Stimulated activated CD4-positive, alpha-beta T cell treated with anti-CD3 and anti-CD28 coated beads, Interleukin-2, amount 100 ng/mL, for 4 hours (primary cell): ENCODE data around the gene NAT9.

Experiments used
- DNase-seq: peaks from one replicate; pipeline ENCODE4 v3.0.0-alpha.2; 2020; ENCODE audit warnings: low read depth

NAT9 gene

GRCh38 chr17:74805591-74805991 is 29.4 kb upstream of the NAT9 start:
- DNase-seq = no peak

- DNase-seq = no peak
Observed at GRCh38 chr17:74804683-74805082, 28.5 kb upstream of the NAT9 start.

DNA sequence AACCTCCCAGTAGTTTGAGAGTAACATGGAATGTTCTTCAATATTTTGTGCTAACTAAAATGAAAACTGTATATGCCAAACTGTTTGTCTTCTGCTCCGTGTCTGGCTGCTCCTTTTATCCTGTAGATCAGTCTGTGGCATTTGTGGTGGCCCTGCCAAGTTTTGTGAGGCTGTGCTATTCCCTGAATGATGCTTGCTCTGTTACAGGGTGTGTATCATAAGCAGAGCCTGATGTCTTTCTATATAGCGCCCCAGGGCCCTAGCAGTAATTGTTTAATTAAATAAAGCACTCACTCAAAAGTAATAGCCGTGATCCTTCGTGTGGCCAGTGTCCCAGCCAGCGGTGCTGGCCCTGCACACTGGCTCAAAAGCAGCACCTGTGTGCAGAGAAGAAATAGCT is 27.8 kb upstream of the NAT9 start:
- no peak for DNase-seq

GRCh38 chr17:74803388-74803930 is 27.3 kb upstream of the NAT9 start:
- DNase-seq = no peak

- DNase-seq = no peak
Observed at GRCh38 chr17:74801896-74802295, 25.8 kb upstream of the NAT9 start.

- DNase-seq = no peak
Observed at GRCh38 chr17:74800531-74800930, 24.4 kb upstream of the NAT9 start.

GRCh38 chr17:74799097-74799496 is 23.0 kb upstream of the NAT9 start:
- DNase-seq = no peak

GRCh38 chr17:74798239-74798707 is 22.1 kb upstream of the NAT9 start:
- no peak for DNase-seq

- no peak for DNase-seq
Observed at GRCh38 chr17:74797824-74798223, 21.7 kb upstream of the NAT9 start.

DNA sequence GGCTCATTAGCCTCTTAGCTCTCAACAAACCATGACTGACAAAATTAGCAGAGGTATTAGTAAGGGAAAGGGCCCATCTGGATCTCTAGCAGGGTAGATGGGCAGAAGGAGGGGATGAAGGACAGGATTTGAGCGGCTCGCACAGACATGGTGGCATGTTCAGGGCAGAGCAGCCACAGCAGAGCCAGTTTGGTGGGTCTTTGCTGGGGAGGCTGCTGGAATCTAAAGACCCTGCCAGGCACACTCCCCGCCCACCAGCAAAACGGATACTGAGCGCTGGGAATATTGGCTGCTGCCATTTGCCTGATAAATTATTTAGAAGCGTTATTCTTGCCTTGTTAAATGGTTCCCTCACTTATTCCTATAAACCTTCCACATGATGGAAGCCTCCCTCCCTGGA is 20.7 kb upstream of the NAT9 start:
- no peak for DNase-seq

DNA sequence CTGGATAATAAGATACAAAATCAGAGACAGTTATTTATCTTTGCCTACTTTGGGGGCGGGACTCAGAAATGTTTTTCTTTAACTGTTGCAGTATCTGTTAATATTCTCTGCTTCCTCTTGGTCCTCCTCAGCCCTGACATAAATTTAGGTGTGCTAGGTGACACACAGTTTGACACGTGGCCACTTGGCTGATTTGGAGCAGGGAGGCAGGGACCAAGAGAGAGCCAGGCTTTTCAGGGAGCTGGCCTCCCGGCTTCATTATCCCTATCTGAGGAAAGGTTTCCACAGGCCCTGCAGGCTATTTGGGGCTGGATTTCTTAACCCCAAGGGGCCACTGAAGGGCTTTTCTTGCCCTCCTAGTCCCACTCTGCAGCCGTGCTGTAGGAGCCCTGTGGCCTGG is 20.1 kb upstream of the NAT9 start:
- no peak for DNase-seq

DNA sequence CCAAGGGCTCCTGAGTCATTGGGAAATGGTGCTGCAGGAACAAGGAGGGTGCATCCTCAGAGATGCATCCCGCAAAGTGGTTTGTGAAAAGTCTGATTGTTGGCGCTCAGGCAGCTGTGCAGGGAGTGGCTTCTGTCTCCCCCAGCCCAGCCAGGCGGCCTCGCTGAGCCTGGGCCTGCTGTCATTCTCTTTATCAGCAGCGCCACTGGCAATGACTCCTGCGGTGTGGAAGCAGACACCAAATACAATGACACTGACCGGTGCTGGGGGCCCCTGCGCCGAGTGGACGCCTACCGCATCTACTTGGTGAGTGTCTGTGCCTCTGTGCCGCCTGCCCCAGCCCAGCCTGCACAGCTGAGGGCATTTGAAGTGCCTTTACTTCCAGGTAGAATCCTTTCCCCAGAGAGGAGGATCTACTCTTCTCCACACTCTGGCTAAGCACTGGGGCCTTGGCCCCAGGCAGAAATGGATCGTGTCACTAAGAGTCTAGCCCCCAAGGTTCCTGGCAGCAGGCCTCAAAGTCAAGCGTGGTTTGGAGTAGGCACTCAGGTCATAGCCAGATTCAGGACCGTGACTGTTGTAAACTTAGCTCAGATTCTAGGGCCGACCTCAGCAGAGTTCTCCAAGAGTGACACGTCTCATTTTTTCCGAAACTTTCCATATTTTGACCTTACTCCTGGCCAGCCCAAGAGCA is 19.3 kb upstream of the NAT9 start:
- DNase-seq = no peak

GRCh38 chr17:74792586-74793105 is 16.5 kb upstream of the NAT9 start:
- DNase-seq = no peak

GRCh38 chr17:74790161-74791058 is 14.3 kb upstream of the NAT9 start:
- DNase-seq = no peak

GRCh38 chr17:74786431-74787055 is 10.4 kb upstream of the NAT9 start:
- DNase-seq = no peak

GRCh38 chr17:74785981-74786360 is 9.8 kb upstream of the NAT9 start:
- DNase-seq = no peak

DNA sequence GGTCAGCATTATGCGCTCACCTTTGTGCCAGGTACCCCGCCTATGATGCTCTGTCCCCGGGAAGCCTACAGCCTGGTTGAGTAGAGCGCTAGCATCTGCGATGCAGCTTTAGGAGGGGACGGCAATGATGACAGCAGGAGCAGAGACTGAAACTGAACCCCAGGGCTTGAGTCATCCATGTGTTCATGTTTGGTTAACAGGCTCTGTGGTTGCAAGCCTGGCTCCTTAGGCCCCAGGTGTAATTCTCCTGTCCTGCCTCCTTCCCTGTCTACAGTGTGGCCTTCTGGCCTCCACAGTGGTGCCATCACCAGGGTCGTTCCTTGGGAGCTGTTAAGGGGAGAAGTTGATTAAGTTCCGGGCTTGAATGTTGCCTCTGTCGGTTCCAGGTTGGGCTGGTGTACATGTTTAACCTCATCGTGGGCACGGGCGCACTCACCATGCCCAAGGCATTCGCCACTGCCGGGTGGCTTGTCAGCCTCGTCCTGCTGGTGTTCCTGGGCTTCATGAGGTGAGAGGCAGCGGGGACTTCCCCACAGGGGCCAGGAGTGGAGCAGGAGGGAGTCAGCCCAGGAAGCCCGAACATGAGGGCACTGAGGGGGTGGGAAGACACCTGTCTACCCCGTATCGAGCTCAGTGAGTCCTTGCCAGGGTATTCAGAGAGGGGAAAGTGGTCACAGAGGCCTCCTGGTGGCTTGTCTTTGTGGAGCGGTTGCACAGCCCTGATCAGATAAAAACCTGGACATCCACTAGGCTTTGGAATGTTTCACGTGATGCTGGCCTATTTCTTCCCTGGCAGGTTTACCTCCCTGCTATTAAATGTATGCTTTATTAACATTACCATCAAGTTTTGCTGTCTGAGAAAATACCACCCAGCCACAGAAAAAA is 9.2 kb upstream of the NAT9 start:
- DNase-seq = no peak

DNA sequence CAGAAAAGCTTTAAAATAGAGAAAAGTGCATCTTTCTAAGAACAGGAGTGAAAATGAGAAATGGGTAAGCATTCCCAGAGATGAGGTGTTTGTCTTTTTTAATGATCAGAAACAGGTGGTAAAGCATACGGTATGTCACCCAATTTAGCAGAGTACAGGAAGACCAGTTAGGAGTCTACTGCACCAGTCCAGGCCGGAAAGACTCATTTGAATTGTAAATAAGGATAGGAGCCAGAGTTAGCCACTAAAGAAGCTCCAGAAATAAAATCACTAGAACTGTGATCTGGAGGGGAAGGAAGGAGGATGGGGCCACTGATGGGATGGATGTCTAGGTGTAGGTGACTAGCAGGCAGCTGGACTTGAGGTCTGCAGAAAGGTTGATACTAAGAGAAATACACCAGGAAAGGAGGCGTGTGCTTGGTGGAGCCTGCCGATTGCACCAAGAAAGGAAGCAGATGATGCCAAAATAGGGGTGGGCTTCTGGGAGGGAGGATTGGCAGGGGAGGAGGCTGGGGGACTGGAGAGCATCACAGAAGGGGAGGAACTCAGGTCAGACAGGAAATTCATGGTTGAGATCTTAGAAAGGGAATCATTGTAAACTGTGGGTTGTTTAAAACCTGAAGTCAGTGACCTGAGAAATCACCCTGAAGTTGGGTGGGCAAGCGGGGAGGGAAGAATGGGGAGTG is 8.1 kb upstream of the NAT9 start:
- DNase-seq = no peak

DNA sequence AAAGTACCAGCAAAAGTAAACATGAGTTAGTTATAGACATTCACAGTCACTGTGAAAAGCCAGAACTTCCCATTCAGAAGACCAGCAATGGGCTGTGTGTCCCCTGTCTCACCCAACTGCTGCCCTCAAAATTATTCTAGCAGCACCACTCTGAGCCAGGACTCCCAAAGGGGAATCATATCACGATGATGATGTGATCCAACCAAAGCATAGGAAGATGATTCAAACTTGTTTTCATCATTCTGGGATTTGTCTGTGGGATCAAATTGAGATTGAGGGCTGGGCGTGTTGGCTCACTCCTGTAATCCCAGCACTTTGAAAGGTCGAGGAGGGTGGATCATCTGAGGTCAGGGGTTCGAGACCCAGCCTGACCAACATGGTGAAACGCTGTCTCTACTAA is 6.4 kb upstream of the NAT9 start:
- no peak for DNase-seq

GRCh38 chr17:74780443-74781238 is 4.5 kb upstream of the NAT9 start:
- no peak for DNase-seq
